Fibroblast of skin of left quadriceps (primary cell): Measurements from ENCODE around the gene PLEKHJ1.
"Not testable (repeated sequence)": the region's sequence is repeated elsewhere in the genome, so short reads cannot be mapped to it uniquely, and the experiment has no call there.

Experiments
- DNase-seq, 2 experiments: peaks; one replicate each; pipeline ENCODE4 v3.0.0-alpha.2; 2013; ENCODE audit warnings: low read depth in 2 of 2

Gene PLEKHJ1

GRCh38 chr19:2236314-2237050 lies at the start of gene PLEKHJ1, which contains the start of gene SF3A2:
Gene PLEKHJ1 (minus strand): TSS chr19:2236329. CDS start chr19:2236248, 81 bp downstream.
Gene SF3A2 (plus strand): TSS chr19:2236824. CDS start chr19:2243419, 6,595 bp downstream.
- peak; percentile 93 to 94 for DNase-seq

GRCh38 chr19:2283835-2284507 lies 47.8 kb upstream of the PLEKHJ1 start:
- DNase-seq: no peak

DNA sequence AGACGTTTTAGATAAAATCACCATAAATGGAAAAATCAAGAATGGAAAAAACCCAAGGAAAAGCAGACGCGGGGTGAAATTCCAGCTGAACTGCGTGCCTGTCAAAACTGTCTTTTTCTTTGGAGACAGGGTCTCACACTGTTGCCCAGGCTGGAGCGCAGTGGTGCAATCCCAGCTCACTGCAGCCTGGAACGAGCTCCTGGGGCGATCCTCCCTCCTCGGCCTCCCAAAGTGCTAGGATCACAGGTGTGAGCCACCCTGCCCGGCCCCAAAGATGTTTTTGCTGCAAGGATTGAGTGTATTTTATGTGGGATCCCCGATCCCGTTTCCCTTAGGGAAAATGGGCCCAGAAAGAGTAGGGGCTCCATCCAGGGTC lies 46.7 kb upstream of the PLEKHJ1 start:
- no peak for DNase-seq

DNA sequence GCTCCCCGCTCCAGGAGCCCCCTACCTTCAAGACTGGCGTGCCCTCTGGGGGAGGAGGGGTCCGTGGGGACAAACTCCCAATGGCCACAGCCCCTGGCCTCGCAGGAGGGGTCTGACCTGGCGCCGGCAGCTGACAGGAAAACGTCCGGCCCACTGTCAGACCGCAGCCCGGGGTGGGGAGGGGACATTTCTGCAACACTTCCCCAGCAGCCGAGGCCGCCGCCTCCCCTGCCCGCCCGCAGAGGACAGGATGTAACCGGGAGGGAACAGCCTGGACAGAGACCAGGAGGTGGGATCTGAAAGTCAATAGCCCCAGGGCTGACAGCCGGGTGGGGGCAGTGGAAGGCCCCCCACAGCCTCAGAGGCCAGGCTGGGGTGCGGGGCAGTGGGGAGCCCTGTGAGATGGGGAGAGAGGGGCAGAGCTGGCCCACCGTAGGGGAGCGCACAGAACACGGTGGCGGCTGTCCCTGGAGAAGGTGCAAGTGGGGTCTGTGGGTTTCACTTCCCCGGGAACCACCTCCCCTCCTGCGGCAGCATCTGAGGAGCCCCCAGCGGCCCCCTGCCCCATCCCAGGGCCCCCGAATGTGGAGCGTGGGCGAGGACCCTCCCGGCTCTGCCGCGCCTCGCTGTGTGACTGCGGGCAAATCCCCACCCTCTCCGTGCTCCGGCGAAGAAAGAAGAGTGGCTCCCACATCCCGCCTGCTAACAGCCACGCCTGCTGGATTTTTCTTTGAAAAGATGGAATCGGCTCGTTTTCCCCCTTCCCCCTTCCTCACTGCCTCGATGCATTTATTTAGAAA lies 46.1 kb upstream of the PLEKHJ1 start, which contains the start of gene PEAK3:
Gene PEAK3 (minus strand): TSS at position 114 of the 800 bp plus-strand sequence. CDS start 1,244 bp downstream, outside the sequence.
- no peak for DNase-seq

DNA sequence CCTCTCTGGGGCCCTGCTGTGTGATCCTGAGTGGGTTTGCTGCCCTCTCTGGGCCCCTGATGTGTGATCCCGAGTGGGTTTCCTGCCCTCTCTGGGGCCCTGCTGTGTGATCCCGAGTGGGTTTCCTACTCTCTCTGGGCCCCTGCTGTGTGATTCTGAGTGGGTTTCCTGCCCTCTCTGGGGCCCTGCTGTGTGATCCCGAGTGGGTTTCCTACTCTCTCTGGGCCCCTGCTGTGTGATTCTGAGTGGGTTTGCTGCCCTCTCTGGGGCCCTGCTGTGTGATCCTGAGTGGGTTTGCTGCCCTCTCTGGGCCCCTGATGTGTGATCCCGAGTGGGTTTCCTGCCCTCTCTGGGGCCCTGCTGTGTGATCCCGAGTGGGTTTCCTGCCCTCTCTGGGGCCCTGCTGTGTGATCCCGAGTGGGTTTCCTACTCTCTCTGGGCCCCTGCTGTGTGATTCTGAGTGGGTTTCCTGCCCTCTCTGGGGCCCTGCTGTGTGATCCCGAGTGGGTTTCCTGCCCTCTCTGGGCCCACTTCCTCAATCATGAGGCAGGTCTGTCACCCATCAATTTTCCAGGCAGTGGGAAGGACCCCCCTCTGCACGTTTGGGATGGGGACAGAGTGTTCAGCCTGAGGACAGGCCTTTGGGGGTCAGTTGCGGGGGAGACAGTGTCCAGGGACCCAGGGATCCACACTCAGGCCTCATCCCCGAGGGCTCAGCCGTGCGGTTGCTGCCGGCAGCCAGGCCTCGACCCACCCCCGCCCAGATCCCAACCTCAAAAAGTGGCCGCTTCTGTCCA lies 45.3 kb upstream of the PLEKHJ1 start:
- not testable (repeated sequence) for DNase-seq

- no peak for DNase-seq
Observed at GRCh38 chr19:2280633-2281264, 44.6 kb upstream of the PLEKHJ1 start.

- DNase-seq: no peak
Observed at GRCh38 chr19:2278459-2279158, 42.5 kb upstream of the PLEKHJ1 start.

DNA sequence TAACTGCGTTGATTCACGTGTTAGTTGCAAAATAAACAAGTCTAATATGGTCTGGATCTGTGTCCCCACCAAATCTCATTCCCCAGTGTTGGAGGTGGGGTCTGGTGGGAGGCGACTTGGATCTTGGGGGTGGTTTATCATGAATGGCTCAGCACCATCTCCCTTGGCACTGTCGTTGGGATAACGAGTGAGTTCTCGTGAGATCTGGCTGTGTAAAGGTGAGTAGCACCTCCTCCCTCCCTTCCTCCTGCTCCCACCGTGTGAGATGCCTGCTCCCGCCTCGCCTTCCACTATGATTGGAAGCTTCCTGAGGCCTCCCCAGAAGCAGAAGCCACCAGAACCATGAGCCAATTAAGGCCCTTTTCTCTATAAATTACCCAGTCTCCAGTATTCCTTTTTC lies 41.0 kb upstream of the PLEKHJ1 start:
- DNase-seq: no peak

DNA sequence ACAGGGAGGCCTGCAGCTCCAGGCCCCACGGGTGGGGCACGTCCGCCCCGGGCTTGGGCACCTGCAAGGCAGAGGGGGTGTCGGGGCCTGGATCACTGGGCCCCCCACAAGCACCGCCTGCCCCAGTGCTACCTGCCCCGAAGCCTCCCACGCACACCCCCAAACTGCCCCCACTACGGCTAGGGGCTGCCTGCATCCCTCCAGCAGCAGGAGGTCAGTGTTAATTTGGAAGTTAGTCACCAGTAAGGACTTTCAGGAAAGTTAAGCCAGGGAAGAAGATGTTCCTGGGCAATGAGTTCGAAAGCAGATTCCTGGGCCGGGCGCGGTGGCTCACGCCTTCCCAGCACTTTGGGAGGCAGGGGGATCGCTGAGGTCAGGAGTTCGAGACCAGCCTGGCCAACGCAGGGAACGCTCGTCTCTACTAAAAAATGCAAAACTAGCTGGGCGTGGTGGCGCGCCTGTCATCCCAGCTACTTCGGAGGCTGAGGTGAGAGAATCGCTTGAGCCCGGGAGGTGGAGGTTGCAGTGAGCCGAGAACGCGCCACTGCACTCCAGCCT lies 40.4 kb upstream of the PLEKHJ1 start:
- DNase-seq: no peak

- DNase-seq: no peak
Observed at GRCh38 chr19:2275588-2276428, 39.7 kb upstream of the PLEKHJ1 start.

GRCh38 chr19:2274931-2275535 lies 38.9 kb upstream of the PLEKHJ1 start:
- DNase-seq: peak; percentile 36 to 42

GRCh38 chr19:2274185-2274711 lies 38.1 kb upstream of the PLEKHJ1 start:
- no peak for DNase-seq

- DNase-seq: peak in 1 of 2 experiments; percentile 36
Observed at GRCh38 chr19:2273356-2274184, 37.4 kb upstream of the PLEKHJ1 start.

DNA sequence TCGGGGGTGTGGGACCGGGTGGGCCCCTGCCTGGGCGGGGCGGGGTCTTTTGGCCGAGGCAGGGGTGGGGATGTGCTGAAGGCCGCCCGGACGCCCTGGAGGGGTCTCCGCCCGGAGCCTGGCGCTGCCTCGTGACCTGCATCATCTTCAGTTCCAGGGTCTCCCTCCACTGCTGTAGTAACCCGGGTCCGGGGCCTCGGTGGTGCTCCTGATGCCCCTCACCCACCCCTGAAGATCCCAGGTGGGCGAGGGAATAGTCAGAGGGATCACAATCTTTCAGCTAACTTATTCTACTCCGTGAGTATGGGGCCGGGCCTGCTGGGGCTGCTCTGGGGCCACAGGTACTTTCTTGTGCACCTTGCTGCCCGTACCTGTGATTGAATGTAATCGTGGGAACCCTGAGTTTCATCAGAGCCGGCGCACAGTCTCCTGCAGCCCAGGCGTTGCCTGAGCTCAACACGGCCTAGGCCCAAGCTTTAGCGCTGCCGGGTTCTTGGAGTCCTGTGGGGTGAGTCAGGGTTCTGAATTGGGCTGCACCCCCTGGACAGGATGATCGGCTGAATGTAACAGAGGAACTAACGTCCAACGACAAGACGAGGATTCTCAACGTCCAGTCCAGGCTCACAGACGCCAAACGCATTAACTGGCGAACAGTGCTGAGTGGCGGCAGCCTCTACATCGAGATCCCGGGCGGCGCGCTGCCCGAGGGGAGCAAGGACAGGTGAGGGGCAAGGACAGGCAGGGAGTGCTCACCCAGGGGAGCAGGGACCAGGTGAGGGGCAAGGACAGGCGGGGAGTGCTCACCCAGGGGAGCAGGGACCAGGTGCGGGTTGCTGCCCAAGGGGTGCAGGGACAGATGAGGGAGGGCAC lies 35.3 kb upstream of the PLEKHJ1 start:
- DNase-seq: peak; percentile 28 to 36

DNA sequence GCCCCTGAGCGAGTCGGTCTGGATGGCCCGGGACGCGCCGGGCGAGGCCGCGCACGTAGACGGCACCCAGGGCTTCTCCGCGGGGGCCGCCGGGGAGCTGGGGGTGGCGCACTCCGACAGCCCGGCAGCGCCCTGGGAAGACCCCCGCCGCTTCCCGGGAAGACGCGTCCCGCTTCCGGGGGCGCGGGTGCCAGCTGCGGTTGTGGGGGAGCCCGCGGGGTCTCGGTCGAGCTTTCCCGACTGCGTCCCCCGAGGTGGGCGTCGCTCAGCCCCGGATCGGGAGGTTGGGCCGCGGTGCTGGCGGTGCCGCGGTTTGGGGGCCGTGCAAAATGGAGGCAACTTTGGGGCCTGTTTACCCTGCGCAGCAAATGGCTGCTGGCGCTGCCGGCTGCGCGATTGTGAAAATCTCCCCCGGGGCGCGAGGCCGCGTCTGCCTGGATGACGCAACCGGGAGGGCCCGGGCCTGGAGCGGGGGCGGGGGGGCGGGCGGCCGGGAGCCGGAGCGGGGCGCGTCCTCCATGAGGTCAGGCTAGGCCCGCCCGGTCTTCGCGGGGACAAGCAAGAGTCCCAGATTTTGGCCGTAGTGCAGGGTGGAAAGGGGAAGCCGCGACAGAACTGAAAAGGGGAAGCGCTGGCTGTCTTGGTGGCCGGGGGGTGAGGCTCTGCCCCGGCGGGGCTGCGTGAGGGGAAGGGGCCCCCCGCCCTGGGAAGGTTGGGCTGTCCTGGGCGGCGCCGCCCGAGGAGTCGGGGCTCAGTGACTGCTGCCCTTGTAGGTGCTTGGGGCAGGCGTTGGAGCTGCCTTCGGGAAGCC lies 34.5 kb upstream of the PLEKHJ1 start:
- peak; percentile 59 to 65 for DNase-seq

- no peak for DNase-seq
Observed at GRCh38 chr19:2270157-2270422, 34.0 kb upstream of the PLEKHJ1 start.
